ENCODE results near the gene ARAP1.

Gene ARAP1

GRCh38 chr11:72769680-72770079, 17.5 kb upstream of the ARAP1 start:
- Histone ChIP-seq H3K9me3 (ENCODE audit: control extremely low read depth in 1 of 5, control insufficient read depth in 4 of 5, insufficient read depth in 2 of 5, low read depth in 1 of 5, low read length in 4 of 5) (no peaks in the 10 kb centered on the region), H3K27ac (ENCODE audit: insufficient read depth in 1 of 2, low read depth in 1 of 2, low read length in 2 of 2, poor library complexity in 1 of 2, severe bottlenecking in 2 of 2) (no peak overlapping the region), H3K4me1 (ENCODE audit: control extremely low read depth in 1 of 4, control insufficient read depth in 4 of 4, insufficient read depth in 4 of 4, low read length in 3 of 4) (peaks cover 0 to 18% (median 4%) of the 10 kb centered on the region in 4 experiments), H3K4me3 (ENCODE audit: control insufficient read depth in 1 of 7, extremely low read depth in 1 of 7, insufficient read depth in 4 of 7, low read depth in 2 of 7, low read length in 6 of 7) (no peak overlapping the region), H3K36me3 (ENCODE audit: control insufficient read depth in 4 of 4, insufficient read depth in 4 of 4, low read length in 3 of 4) (peaks cover 0 to 2% (median 0%) of the 10 kb centered on the region in 4 experiments), H3K27me3 (replicated peaks in 2 of 5; ENCODE audit: control insufficient read depth in 4 of 5, insufficient read depth in 5 of 5, low read length in 4 of 5) (no peaks in the 10 kb centered on the region)
- DNase-seq: no peak
- ChIA-PET POLR2A (interaction anchor here (1.0 kb wide), 1 partner anchor 12 kb away, joined by 3 read pairs; no protein-coding TSS in a partner anchor), CTCF (interaction anchor here (2.9 to 10.4 kb wide), 2 partner anchors 20 to 45 kb away, joined by 12 to 87 read pairs; partner anchors contain the start of gene STARD10)
- 100% methylated on average over 1 of the region's 4 CpGs for WGBS (ENCODE audit: insufficient coverage)

GRCh38 chr11:72768581-72768980, 16.4 kb upstream of the ARAP1 start:
- no peak for DNase-seq
- Histone ChIP-seq H3K36me3 (ENCODE audit: control insufficient read depth in 4 of 4, insufficient read depth in 4 of 4, low read length in 3 of 4) (peaks cover 0 to 2% (median 0%) of the 10 kb centered on the region in 4 experiments), H3K27me3 (replicated peaks in 2 of 5; ENCODE audit: control insufficient read depth in 4 of 5, insufficient read depth in 5 of 5, low read length in 4 of 5) (no peaks in the 10 kb centered on the region), H3K27ac (ENCODE audit: insufficient read depth in 1 of 2, low read depth in 1 of 2, low read length in 2 of 2, poor library complexity in 1 of 2, severe bottlenecking in 2 of 2) (no peak overlapping the region), H3K4me3 (ENCODE audit: control insufficient read depth in 1 of 7, extremely low read depth in 1 of 7, insufficient read depth in 4 of 7, low read depth in 2 of 7, low read length in 6 of 7) (no peak overlapping the region), H3K9me3 (ENCODE audit: control extremely low read depth in 1 of 5, control insufficient read depth in 4 of 5, insufficient read depth in 2 of 5, low read depth in 1 of 5, low read length in 4 of 5) (no peaks in the 10 kb centered on the region), H3K4me1 (ENCODE audit: control extremely low read depth in 1 of 4, control insufficient read depth in 4 of 4, insufficient read depth in 4 of 4, low read length in 3 of 4) (peaks cover 0 to 16% (median 4%) of the 10 kb centered on the region in 4 experiments)
- CTCF ChIA-PET: interaction anchor here (1.6 to 2.3 kb wide), 4 partner anchors 9 to 44 kb away, joined by 3 to 9 read pairs (median 7); no protein-coding TSS in a partner anchor
- POLR2A ChIA-PET: no interaction called here
- 100% methylated on average over 2 of the region's 3 CpGs for WGBS (ENCODE audit: insufficient coverage)

GRCh38 chr11:72767203-72768062, 15.2 kb upstream of the ARAP1 start:
- Histone ChIP-seq H3K27ac (ENCODE audit: insufficient read depth in 1 of 2, low read depth in 1 of 2, low read length in 2 of 2, poor library complexity in 1 of 2, severe bottlenecking in 2 of 2) (no peak overlapping the region), H3K9me3 (ENCODE audit: control extremely low read depth in 1 of 5, control insufficient read depth in 4 of 5, insufficient read depth in 2 of 5, low read depth in 1 of 5, low read length in 4 of 5) (no peaks in the 10 kb centered on the region), H3K27me3 (replicated peaks in 2 of 5; ENCODE audit: control insufficient read depth in 4 of 5, insufficient read depth in 5 of 5, low read length in 4 of 5) (no peaks in the 10 kb centered on the region), H3K36me3 (ENCODE audit: control insufficient read depth in 4 of 4, insufficient read depth in 4 of 4, low read length in 3 of 4) (peaks cover 0 to 2% (median 0%) of the 10 kb centered on the region in 4 experiments), H3K4me3 (ENCODE audit: control insufficient read depth in 1 of 7, extremely low read depth in 1 of 7, insufficient read depth in 4 of 7, low read depth in 2 of 7, low read length in 6 of 7) (no peak overlapping the region), H3K4me1 (ENCODE audit: control extremely low read depth in 1 of 4, control insufficient read depth in 4 of 4, insufficient read depth in 4 of 4, low read length in 3 of 4) (peaks cover 0 to 11% (median 8%) of the 10 kb centered on the region in 4 experiments)
- DNase-seq: no peak
- POLR2A ChIA-PET: interaction anchor here (0.7 kb wide), 1 partner anchor 41 kb away, joined by 3 read pairs; no protein-coding TSS in a partner anchor
- CTCF ChIA-PET: interaction anchor here (1.0 to 2.3 kb wide), 7 partner anchors 8 to 43 kb away, joined by 3 to 9 read pairs (median 3); no protein-coding TSS in a partner anchor
- 98% methylated on average over 4 of the region's 4 CpGs for WGBS (ENCODE audit: insufficient coverage)

- H3K36me3 ChIP-seq (ENCODE audit: control insufficient read depth in 4 of 4, insufficient read depth in 4 of 4, low read length in 3 of 4): peaks cover 0 to 2% (median 0%) of the 10 kb centered on the region in 4 experiments
- H3K27ac ChIP-seq (ENCODE audit: insufficient read depth in 1 of 2, low read depth in 1 of 2, low read length in 2 of 2, poor library complexity in 1 of 2, severe bottlenecking in 2 of 2): no peak overlapping the region
- no peak overlapping the region for H3K4me3 ChIP-seq (ENCODE audit: control insufficient read depth in 1 of 7, extremely low read depth in 1 of 7, insufficient read depth in 4 of 7, low read depth in 2 of 7, low read length in 6 of 7)
- DNase-seq: no peak
- no peaks in the 10 kb centered on the region for H3K9me3 ChIP-seq (ENCODE audit: control extremely low read depth in 1 of 5, control insufficient read depth in 4 of 5, insufficient read depth in 2 of 5, low read depth in 1 of 5, low read length in 4 of 5)
- H3K27me3 ChIP-seq (replicated peaks in 2 of 5; ENCODE audit: control insufficient read depth in 4 of 5, insufficient read depth in 5 of 5, low read length in 4 of 5): no peaks in the 10 kb centered on the region
- CTCF ChIA-PET: interaction anchor here (0.6 to 3.6 kb wide), 5 partner anchors 9 to 64 kb away, joined by 3 to 17 read pairs (median 3); partner anchors contain the start of gene STARD10
- peaks cover 0 to 11% (median 8%) of the 10 kb centered on the region in 4 experiments for H3K4me1 ChIP-seq (ENCODE audit: control extremely low read depth in 1 of 4, control insufficient read depth in 4 of 4, insufficient read depth in 4 of 4, low read length in 3 of 4)
- WGBS (ENCODE audit: insufficient coverage): 98% methylated on average over 11 of the region's 12 CpGs
- POLR2A ChIA-PET: no interaction called here
Observed at GRCh38 chr11:72766152-72766902, 14.1 kb upstream of the ARAP1 start.

- 95% methylated on average over 12 of the region's 13 CpGs for WGBS (ENCODE audit: insufficient coverage)
- Histone ChIP-seq H3K36me3 (ENCODE audit: control insufficient read depth in 4 of 4, insufficient read depth in 4 of 4, low read length in 3 of 4) (peaks cover 0 to 2% (median 0%) of the 10 kb centered on the region in 4 experiments), H3K4me3 (ENCODE audit: control insufficient read depth in 1 of 7, extremely low read depth in 1 of 7, insufficient read depth in 4 of 7, low read depth in 2 of 7, low read length in 6 of 7) (no peak overlapping the region), H3K27me3 (replicated peaks in 2 of 5; ENCODE audit: control insufficient read depth in 4 of 5, insufficient read depth in 5 of 5, low read length in 4 of 5) (no peaks in the 10 kb centered on the region), H3K27ac (ENCODE audit: insufficient read depth in 1 of 2, low read depth in 1 of 2, low read length in 2 of 2, poor library complexity in 1 of 2, severe bottlenecking in 2 of 2) (no peak overlapping the region), H3K9me3 (ENCODE audit: control extremely low read depth in 1 of 5, control insufficient read depth in 4 of 5, insufficient read depth in 2 of 5, low read depth in 1 of 5, low read length in 4 of 5) (no peaks in the 10 kb centered on the region), H3K4me1 (ENCODE audit: control extremely low read depth in 1 of 4, control insufficient read depth in 4 of 4, insufficient read depth in 4 of 4, low read length in 3 of 4) (peaks cover 0 to 13% (median 10%) of the 10 kb centered on the region in 4 experiments)
- CTCF ChIA-PET: interaction anchor here (1.5 to 3.6 kb wide), 2 partner anchors 11 to 29 kb away, joined by 7 to 17 read pairs; partner anchors contain the start of gene STARD10
- DNase-seq: no peak
- POLR2A ChIA-PET: no interaction called here
Observed at GRCh38 chr11:72764503-72764902, 12.3 kb upstream of the ARAP1 start.

GRCh38 chr11:72763823-72764222, 11.6 kb upstream of the ARAP1 start:
- CTCF ChIA-PET: interaction anchor here (3.6 kb wide), 1 partner anchor 29 kb away, joined by 17 read pairs; the partner anchor contains the start of gene STARD10
- POLR2A ChIA-PET: no interaction called here

More at GRCh38 chr11:72763823-72764222, 11.6 kb upstream of the ARAP1 start:
- H3K9me3 ChIP-seq (ENCODE audit: control extremely low read depth in 1 of 5, control insufficient read depth in 4 of 5, insufficient read depth in 2 of 5, low read depth in 1 of 5, low read length in 4 of 5): no peaks in the 10 kb centered on the region
- H3K36me3 ChIP-seq (ENCODE audit: control insufficient read depth in 4 of 4, insufficient read depth in 4 of 4, low read length in 3 of 4): peaks cover 0 to 2% (median 0%) of the 10 kb centered on the region in 4 experiments
- 95% methylated on average over 4 of the region's 4 CpGs for WGBS (ENCODE audit: insufficient coverage)
- no peaks in the 10 kb centered on the region for H3K27me3 ChIP-seq (replicated peaks in 2 of 5; ENCODE audit: control insufficient read depth in 4 of 5, insufficient read depth in 5 of 5, low read length in 4 of 5)
- no peak overlapping the region for H3K4me3 ChIP-seq (ENCODE audit: control insufficient read depth in 1 of 7, extremely low read depth in 1 of 7, insufficient read depth in 4 of 7, low read depth in 2 of 7, low read length in 6 of 7)
- no peak for DNase-seq
- H3K4me1 ChIP-seq (ENCODE audit: control extremely low read depth in 1 of 4, control insufficient read depth in 4 of 4, insufficient read depth in 4 of 4, low read length in 3 of 4): peaks cover 0 to 20% (median 16%) of the 10 kb centered on the region in 4 experiments
- no peak overlapping the region for H3K27ac ChIP-seq (ENCODE audit: insufficient read depth in 1 of 2, low read depth in 1 of 2, low read length in 2 of 2, poor library complexity in 1 of 2, severe bottlenecking in 2 of 2)

All from common myeloid progenitor, CD34-positive (primary cell).